GM12878 (cell line): ENCODE data around the gene HSF5. TPM values are rescaled to one million over a fixed set of nuclear protein-coding genes. Genes with fewer than 3 reads are reported as not detected.

Source experiments
- ATAC-seq: fragments of 200-7000 bp; cut with Tn5 transposase; 3 replicates; pipeline ENCODE4 v1.9.1; 2020; ENCODE audit warnings: mild to moderate bottlenecking, moderate library complexity
- BruUV-seq: library from RNA; stranded (reverse); fragments of 400-500 nt; replicated peaks from 2 replicates; lab custom pipeline; 2021; lab: Mats Ljungman, UMichigan
- CTCF ChIA-PET: fragments of 300-600 bp; sonication (Branson Sonifier 250); formaldehyde crosslinking; extraction: SDS; loops from one replicate; lab custom pipeline; 2021; ENCODE audit warnings: inconsistent platforms; lab: Yijun Ruan, JAX
- POLR2A ChIA-PET: fragments of 350-600 bp; formaldehyde crosslinking; extraction: SDS; loops from one replicate; lab custom pipeline; 2021; ENCODE audit warnings: inconsistent platforms; lab: Charles Lee
- RAD21 ChIA-PET: fragments of 300-600 bp; sonication (Branson Sonifier 250); formaldehyde crosslinking; loops from one replicate; lab custom pipeline; 2023; ENCODE audit warnings: antibody characterized with exemption; ENCODE audit not compliant: unreplicated experiment; lab: Charles Lee
- SMC1A ChIA-PET: fragments of 300-600 bp; sonication (Branson Sonifier 250); formaldehyde crosslinking; loops from one replicate; lab custom pipeline; 2023; ENCODE audit not compliant: unreplicated experiment, uncharacterized antibody; lab: Charles Lee
- DNase-seq: peaks from one replicate; pipeline ENCODE4 v3.0.0-alpha.2; 2011; ENCODE audit warnings: low read depth, low spot score
- FAIRE-seq: peaks from 3 replicates; lab custom pipeline; 2011; peaks lifted over from hg19 to GRCh38; lab: Jason Lieb, UNC
- H2AFZ ChIP-seq: 2 replicates; pipeline ENCODE4 v1.6.0; 2011; ENCODE audit warnings: low read depth, low read length, control low read depth; ENCODE audit not compliant: control insufficient read depth
- H3K27ac ChIP-seq: 2 replicates; pipeline ENCODE4 v1.5.1; 2011; ENCODE audit warnings: control low read depth; ENCODE audit not compliant: control insufficient read depth, insufficient read depth
- H3K27me3 ChIP-seq, 2 experiments: replicated peaks in 1 of 2; 2 replicates each; pipeline versions ENCODE4 v1.6.0 to v1.6.1; 2011; ENCODE audit warnings: low read length in 1 of 2; ENCODE audit not compliant: control insufficient read depth in 2 of 2, insufficient read depth in 2 of 2
- H3K36me3 ChIP-seq, 2 experiments: 2 replicates each; pipeline ENCODE4 v1.5.1; 2011; ENCODE audit warnings: low read length in 1 of 2; ENCODE audit not compliant: control insufficient read depth in 2 of 2, insufficient read depth in 2 of 2
- H3K4me1 ChIP-seq: 2 replicates; pipeline ENCODE4 v1.6.1; 2011; ENCODE audit warnings: mild to moderate bottlenecking, low read length, moderate library complexity, mixed read lengths; ENCODE audit not compliant: control insufficient read depth, insufficient read depth
- H3K4me2 ChIP-seq: 2 replicates; pipeline ENCODE4 v1.6.0; 2011; ENCODE audit warnings: control low read depth; ENCODE audit not compliant: control insufficient read depth, insufficient read depth
- H3K4me3 ChIP-seq: fragments of 200-600 bp; sonication (generic); 2 replicates; pipeline ENCODE4 v1.5.1; 2016
- H3K79me2 ChIP-seq: 2 replicates; pipeline ENCODE4 v1.6.0; 2011; ENCODE audit warnings: low read length; ENCODE audit not compliant: control insufficient read depth, insufficient read depth
- H3K9ac ChIP-seq: 2 replicates; pipeline ENCODE4 v1.8.0; 2011; ENCODE audit warnings: low read length, control low read depth, mixed read lengths; ENCODE audit not compliant: control insufficient read depth, insufficient read depth
- H3K9me3 ChIP-seq: replicated peaks from 3 replicates; pipeline ENCODE4 v1.5.1; 2011; ENCODE audit warnings: mild to moderate bottlenecking, low read length; ENCODE audit not compliant: control insufficient read depth, insufficient read depth
- H4K20me1 ChIP-seq: 2 replicates; pipeline ENCODE4 v1.6.0; 2011; ENCODE audit not compliant: control insufficient read depth, insufficient read depth
- CUX1 ChIP-seq: IDR thresholded peaks from 2 replicates; pipeline ENCODE4 v1.6.1; 2012; ENCODE audit warnings: improper control_type of control experiment, low read depth, low read length; ENCODE audit not compliant: insufficient replicate concordance
- ESRRA ChIP-seq: IDR thresholded peaks from 2 replicates; pipeline ENCODE4 v1.6.1; 2012; ENCODE audit warnings: mild to moderate bottlenecking, low read length, improper control_type of control experiment
- GATAD2B ChIP-seq: fragments of 450-650 bp; conservative IDR thresholded peaks from 2 replicates; pipeline ENCODE4 v1.6.1; 2017; ENCODE audit warnings: low read depth, mild to moderate bottlenecking, moderate library complexity
- MTA2 ChIP-seq: fragments of 450-650 bp; IDR thresholded peaks from 2 replicates; pipeline ENCODE4 v1.6.1; 2016; ENCODE audit warnings: low read depth, mild to moderate bottlenecking, moderate library complexity
- MTA3 ChIP-seq: IDR thresholded peaks from 2 replicates; pipeline ENCODE4 v1.6.1; 2012; ENCODE audit warnings: low read length, inconsistent platforms, borderline replicate concordance
- RFX5 ChIP-seq: IDR thresholded peaks from 2 replicates; pipeline ENCODE4 v1.6.1; 2011; ENCODE audit warnings: low read depth, low read length, improper control_type of control experiment
- USF1 ChIP-seq: IDR thresholded peaks from 2 replicates; pipeline ENCODE4 v1.6.1; 2011; ENCODE audit warnings: borderline replicate concordance, low read depth, mild to moderate bottlenecking, moderate library complexity, mixed read lengths, low read length; ENCODE audit not compliant: insufficient read depth; ENCODE audit errors: extremely low read length
- YBX1 ChIP-seq: fragments of 450-650 bp; IDR thresholded peaks from 2 replicates; pipeline ENCODE4 v1.6.1; 2016; ENCODE audit warnings: antibody characterized with exemption
- YY1 ChIP-seq: IDR thresholded peaks from 2 replicates; pipeline ENCODE4 v1.6.1; 2011; ENCODE audit warnings: low read depth, mild to moderate bottlenecking, low read length
- ZBTB11 ChIP-seq: fragments of 450-650 bp; formaldehyde crosslinking; IDR thresholded peaks from 2 replicates; pipeline ENCODE4 v1.5.0; 2022; ENCODE audit warnings: mild to moderate bottlenecking, missing genetic modification characterization
- ZNF622 ChIP-seq: fragments of 450-650 bp; IDR thresholded peaks from 2 replicates; pipeline ENCODE4 v1.6.1; 2017; ENCODE audit warnings: mild to moderate bottlenecking, inconsistent platforms
- WGBS: methylation state at CpG from one replicate; pipeline ENCODE4 v1.1.6; 2016; ENCODE audit warnings: low lambda C conversion rate; ENCODE audit not compliant: insufficient replicate concordance, insufficient coverage; ENCODE audit errors: missing lambda C conversion rate; 5-methylcytosine and 5-hydroxymethylcytosine counted together
- in situ Hi-C: fragments of 300-500 bp; cut with MboI; formaldehyde crosslinking; loops from 9 replicates; pipeline ENCODE4 v1.14.3; 2018; ENCODE audit warnings: mixed read lengths
- intact Hi-C: fragments of 100-400 bp; cut with micrococcal nuclease; formaldehyde crosslinking; loops from one replicate; pipeline ENCODE4 v1.14.2; 2022; ENCODE audit not compliant: unreplicated experiment
- polyA plus RNA-seq, 11 experiments: library from polyadenylated mRNA; depleted of rRNA in 4 of 11; unstranded in 6 of 11; stranded (reverse) in 5 of 11; fragments of >200 nt; fragmentation: Nextera tagmentation in 4 of 11; fragmentation: Illumina TruSeq in 1 of 11; extraction: Ambion mirVana in 4 of 11; extraction: Trizol in 1 of 11; gene quantifications; 1 replicate in 1 of 11; 2 replicates in 10 of 11; pipeline versions ENCODE4 v1.2.1 to v1.2.3, GENCODE V29; 2011 to 2016; ENCODE audit warnings: inconsistent platforms in 2 of 11, missing spikeins in 2 of 11, low read depth in 1 of 11
- total RNA-seq, 4 experiments: library from RNA; depleted of rRNA in 3 of 4; stranded (reverse); fragments of >200 nt in 3 of 4; fragmentation: Illumina TruSeq in 1 of 4; extraction: Trizol in 1 of 4; gene quantifications; 2 replicates each; pipeline versions ENCODE4 v1.2.1 to v1.2.3, GENCODE V29; 2013 to 2021

Gene HSF5
- total and polyA plus RNA-seq, 10 of the 15 experiments (the other 5 are each of a cell fraction or from before 2014, with no cell fraction given) = 0.02 to 0.18 (median 0.06) TPM; not detected in 4

GRCh38 chr17:58386708-58387107, 101.5 kb downstream of the HSF5 start (continued):
- TF ChIP-seq CUX1 (no peak), GATAD2B (no peak), USF1 (no peak), MTA2 (no peak), YBX1 (no peak)
- TF ChIP-seq, all 136 proteins: peak for 0

GRCh38 chr17:58385359-58385899, 102.8 kb downstream of the HSF5 start:
- Histone ChIP-seq H3K36me3 (no peaks in the 10 kb centered on the region; a peak in 2 of 4 replicates), H3K9me3 (no peaks in the 10 kb centered on the region), H4K20me1 (no peaks in the 10 kb centered on the region), H3K79me2 (peaks cover 4% of the 10 kb centered on the region), H3K4me3 (no peak overlapping the region), H3K4me1 (peaks cover 19% of the 10 kb centered on the region), H3K9ac (no peak overlapping the region), H3K27ac (no peak overlapping the region), H3K4me2 (no peak overlapping the region), H3K27me3 (no peaks in the 10 kb centered on the region), H2AFZ (no peak overlapping the region)
- RAD21 ChIA-PET = interaction anchor here (8.4 kb wide), 1 partner anchor 30 kb away, joined by 70 read pairs; the partner anchor contains the start of gene RNF43
- DNase-seq (no peak), FAIRE-seq (no peak), ATAC-seq (no peak)
- SMC1A ChIA-PET = interaction anchor here (0.8 to 4.3 kb wide), 2 partner anchors 9 to 14 kb away, joined by 4 to 22 read pairs; no protein-coding TSS in a partner anchor
- BruUV-seq = no TSS peak
- intact Hi-C loops = no loop called here
- WGBS = 50% methylated on average over 4 of the region's 4 CpGs
- CTCF ChIA-PET = interaction anchor here (1.1 to 1.4 kb wide), 2 partner anchors 10 to 41 kb away, joined by 3 to 7 read pairs; no protein-coding TSS in a partner anchor
- in situ Hi-C loops = no loop called here
- POLR2A ChIA-PET = no interaction called here
- TF ChIP-seq ESRRA = no peak
- TF ChIP-seq YY1 = no peak
- no peak for TF ChIP-seq ZBTB11 (CRISPR knock-in tag)
- no peak for TF ChIP-seq MTA3
- TF ChIP-seq ZNF622 = no peak
- TF ChIP-seq RFX5 = no peak
